ENCODE results near the gene FOXJ1.

FOXJ1 gene

GRCh38 chr17:76154292-76154691 is 13.2 kb upstream of the FOXJ1 start:
- H3K4me3 ChIP-seq (ENCODE audit: low read depth, low read length), result no peak overlapping the region
- no peak for TF ChIP-seq CTCF (conservative IDR thresholded peaks at IDR 0.05; ENCODE audit: low read depth, low read length)
- no peak for DNase-seq (ENCODE audit: low read depth)

- H3K4me3 ChIP-seq (ENCODE audit: low read depth, low read length), result no peak overlapping the region
- TF ChIP-seq CTCF (conservative IDR thresholded peaks at IDR 0.05; ENCODE audit: low read depth, low read length), result peak; percentile 62
- DNase-seq (ENCODE audit: low read depth), result peak; percentile 56
These were observed 12.6 kb upstream of the FOXJ1 start for GRCh38 chr17:76153640-76154039.

GRCh38 chr17:76153202-76153601 is 12.2 kb upstream of the FOXJ1 start:
- no peak for TF ChIP-seq CTCF (conservative IDR thresholded peaks at IDR 0.05; ENCODE audit: low read depth, low read length)
- no peak for DNase-seq (ENCODE audit: low read depth)
- H3K4me3 ChIP-seq (ENCODE audit: low read depth, low read length), result no peak overlapping the region

GRCh38 chr17:76152591-76152990 is 11.5 kb upstream of the FOXJ1 start:
- no peak for DNase-seq (ENCODE audit: low read depth)
- no peak for TF ChIP-seq CTCF (conservative IDR thresholded peaks at IDR 0.05; ENCODE audit: low read depth, low read length)
- no peak overlapping the region for H3K4me3 ChIP-seq (ENCODE audit: low read depth, low read length)

- H3K4me3 ChIP-seq (ENCODE audit: low read depth, low read length), result no peak overlapping the region
- DNase-seq (ENCODE audit: low read depth), result no peak
- no peak for TF ChIP-seq CTCF (conservative IDR thresholded peaks at IDR 0.05; ENCODE audit: low read depth, low read length)
These were observed 10.9 kb upstream of the FOXJ1 start for GRCh38 chr17:76151896-76152454.

GRCh38 chr17:76150712-76151622 is 9.9 kb upstream of the FOXJ1 start:
- TF ChIP-seq CTCF (conservative IDR thresholded peaks at IDR 0.05; ENCODE audit: low read depth, low read length), result no peak
- H3K4me3 ChIP-seq (ENCODE audit: low read depth, low read length), result no peak overlapping the region
- no peak for DNase-seq (ENCODE audit: low read depth)

All from choroid plexus epithelial cell (primary cell).